GM11168 (cell line): ENCODE results near the gene GAPT.

Experiments used
- in situ Hi-C: fragments of 300-500 bp; cut with MboI; formaldehyde crosslinking; loops from one replicate; pipeline ENCODE4 v1.12.0; 2022; ENCODE audit warnings: low sequenced_read_pairs; ENCODE audit not compliant: unreplicated experiment

The GAPT gene

DNA sequence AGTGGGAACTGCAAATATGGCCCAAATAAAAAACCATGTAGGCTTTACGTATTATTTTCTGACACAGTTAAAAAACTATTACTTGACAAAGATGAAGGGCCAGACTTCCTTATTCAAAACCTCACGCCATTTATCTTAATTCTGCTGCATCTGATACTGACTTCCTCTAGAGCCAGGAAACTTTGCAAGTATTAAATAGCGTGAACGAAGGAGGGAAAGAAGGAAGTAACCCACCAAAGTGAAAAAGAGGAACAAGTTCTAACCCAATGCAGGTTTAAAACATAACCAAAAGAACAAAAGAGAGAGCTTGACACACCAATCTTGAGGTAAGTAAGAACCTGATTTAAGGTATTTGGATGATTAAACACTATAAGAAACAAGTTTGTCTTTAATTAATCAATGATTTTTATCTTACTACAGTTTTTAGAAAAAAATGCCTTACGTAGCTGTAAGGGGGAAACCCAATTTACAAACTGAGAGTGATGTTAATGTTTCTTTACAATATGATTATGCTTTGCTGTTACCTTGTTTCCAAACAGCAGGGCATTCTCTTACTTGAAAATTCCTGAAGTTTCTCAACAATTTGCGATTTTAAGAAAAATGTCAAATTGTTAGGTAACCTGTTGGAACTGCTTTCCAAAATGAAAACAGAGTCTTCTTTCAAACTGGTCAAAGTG lies at the start of gene GAPT:
GAPT (plus strand) TSS at position 220 of the 677 bp plus-strand sequence. CDS start 3,102 bp downstream, outside the sequence.
- in situ Hi-C loops = loop anchor here (25.0 kb wide), 1 partner anchor 346 kb away; no protein-coding TSS in a partner anchor

DNA sequence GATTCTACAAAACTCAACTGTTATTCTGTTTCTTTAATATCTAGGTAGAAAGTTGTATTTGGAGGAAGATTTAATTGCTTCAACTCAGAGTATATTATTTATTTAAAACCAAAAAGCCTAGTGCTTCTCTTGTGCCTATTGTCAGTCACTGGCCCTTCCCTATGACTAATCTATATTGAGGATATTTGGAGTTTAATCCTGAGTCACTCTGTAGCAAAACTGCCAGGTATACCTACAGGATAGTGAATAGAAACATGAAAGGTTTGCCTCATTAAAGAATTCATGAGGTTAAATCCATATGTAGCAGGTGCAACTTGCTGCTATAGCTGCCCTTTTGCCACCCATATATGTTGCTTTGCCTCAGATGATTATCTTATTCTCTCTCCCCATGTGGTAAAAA lies 46.4 kb upstream of the GAPT start:
- in situ Hi-C loops = no loop called here

DNA sequence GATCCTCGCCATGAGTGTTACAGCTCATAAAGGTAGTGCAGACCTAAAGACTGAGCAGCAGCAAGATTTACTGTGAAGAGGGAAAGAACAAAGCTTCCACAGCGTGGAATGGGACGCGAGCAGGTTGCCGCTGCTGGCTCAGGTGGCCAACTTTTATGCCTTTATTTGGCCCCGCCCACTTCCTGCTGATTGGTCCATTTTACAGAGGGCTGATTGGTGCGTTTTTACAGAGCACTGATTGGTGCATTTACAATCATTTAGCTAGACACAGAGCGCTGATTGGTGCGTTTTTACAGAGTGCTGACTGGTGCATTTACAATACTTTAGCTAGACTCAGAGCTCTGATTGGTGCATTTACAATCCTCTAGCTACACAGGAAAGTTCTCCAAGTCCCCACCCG lies 45.2 kb upstream of the GAPT start:
- in situ Hi-C loops = no loop called here

DNA sequence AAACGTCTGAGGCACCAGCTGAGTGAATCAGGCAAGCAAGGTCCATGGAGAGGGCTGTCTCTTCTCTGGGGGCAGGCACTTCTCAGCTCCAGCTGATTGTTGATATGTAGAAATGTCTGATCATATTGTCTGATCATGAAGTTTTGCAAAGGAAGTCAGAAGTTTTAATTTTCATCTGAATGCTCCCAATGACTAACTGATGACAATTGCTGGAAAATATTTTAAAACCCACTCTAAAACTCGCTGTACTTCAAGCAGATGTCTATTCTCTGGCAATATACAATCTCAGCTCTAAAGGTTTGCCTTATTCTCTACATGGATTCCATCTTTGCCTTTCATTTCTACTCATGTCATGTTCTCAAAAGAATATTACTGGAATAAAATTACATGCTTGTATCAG lies 44.0 kb upstream of the GAPT start:
- in situ Hi-C loops = no loop called here

DNA sequence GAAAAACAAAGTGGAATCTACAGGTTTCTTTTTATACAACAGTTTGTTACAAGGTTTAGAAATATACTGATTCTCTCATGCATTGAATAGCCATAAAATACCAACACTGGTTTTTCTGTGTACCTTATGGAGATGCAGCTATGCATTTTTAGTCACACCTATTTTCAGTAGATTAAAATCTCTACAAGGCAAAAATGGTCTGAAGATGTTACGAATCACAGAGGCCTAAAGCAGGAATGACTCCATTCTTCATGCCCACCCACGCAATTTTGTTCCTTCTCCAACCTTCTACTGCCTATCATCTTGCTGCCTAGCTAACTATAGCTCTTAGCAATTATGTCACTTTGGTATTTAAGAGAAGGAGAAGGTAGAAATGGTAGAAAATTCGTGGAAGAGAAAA lies 41.2 kb upstream of the GAPT start:
- in situ Hi-C loops = loop anchor here (10.0 to 25.0 kb wide), 2 partner anchors 688 to 945 kb away; no protein-coding TSS in a partner anchor

DNA sequence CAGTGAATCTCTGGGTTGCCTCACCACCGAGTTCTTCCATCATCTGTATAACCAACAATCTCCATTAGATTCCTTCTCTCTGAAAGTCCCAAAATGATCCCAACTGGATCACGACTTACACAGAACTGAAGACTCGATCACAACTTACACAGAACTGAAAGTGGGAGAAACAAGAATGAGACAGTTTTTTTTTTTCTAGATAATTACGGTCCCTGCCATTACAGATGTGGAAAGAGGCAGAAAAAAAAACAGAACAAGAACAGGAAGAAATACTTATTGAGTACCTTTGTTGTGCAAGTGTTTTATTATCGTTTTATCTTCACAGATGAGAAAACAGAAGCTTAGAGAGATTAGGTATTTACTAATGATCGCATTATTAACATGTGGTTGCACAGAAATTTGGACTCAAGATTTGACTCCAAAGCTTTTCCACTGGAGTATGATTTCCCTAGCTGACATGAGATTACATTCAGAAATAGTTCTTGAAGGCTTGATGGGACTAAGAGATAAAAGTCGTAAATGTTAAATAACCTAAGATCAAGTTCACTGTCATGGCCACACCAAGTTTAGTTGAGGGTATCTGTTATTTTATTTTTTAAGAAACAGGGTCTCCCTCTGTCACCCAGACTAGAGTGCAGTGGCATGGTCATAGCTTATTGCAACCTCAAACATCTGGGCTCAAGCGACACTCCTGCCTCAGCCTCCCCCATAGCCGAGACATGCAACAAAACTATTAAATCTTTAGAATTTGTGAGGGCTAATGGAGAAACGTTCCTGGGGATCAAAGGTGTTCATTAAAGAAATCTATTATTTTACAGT lies 40.2 kb upstream of the GAPT start:
- in situ Hi-C loops = loop anchor here (10.0 to 25.0 kb wide), 2 partner anchors 689 to 946 kb away; no protein-coding TSS in a partner anchor

DNA sequence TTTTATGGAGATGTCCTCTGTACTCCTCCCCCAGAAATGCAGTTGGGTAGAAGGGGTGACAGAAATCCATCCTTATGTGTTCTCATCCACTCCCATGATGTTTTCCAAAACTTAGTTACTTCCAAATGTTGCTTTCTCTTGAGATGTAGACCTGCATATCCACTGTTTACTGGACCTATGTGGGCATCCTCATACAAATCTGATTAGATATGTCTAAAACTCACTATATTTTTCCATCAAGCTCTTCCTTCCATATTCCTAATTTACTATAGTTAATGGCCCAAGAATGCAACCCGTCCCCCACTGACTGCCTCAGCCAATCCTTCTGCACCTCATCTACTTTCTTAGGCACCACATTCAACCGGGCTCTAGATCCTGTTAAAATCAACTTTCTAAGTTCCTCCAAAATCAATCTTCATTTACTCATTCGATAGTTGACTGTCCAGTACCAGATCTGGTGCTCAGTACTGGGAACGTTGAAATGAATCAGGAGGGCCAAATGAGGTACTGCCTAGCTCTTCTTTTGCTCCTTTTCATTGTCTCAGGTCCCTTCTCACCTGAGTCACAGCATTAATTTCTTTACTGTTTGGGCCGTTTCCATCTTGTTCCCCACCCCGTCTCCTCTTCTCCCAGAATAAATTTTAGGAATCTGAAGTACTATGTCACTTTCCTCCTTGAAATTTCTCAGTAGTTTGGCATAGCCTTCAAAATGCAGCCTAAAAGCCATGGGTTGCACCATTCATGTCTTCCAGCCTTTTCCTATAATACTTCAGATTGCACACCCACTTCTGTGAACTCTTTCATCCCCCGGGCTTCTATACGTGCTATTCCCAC lies 39.3 kb upstream of the GAPT start:
- in situ Hi-C loops = loop anchor here (10.0 to 25.0 kb wide), 2 partner anchors 690 to 947 kb away; no protein-coding TSS in a partner anchor

DNA sequence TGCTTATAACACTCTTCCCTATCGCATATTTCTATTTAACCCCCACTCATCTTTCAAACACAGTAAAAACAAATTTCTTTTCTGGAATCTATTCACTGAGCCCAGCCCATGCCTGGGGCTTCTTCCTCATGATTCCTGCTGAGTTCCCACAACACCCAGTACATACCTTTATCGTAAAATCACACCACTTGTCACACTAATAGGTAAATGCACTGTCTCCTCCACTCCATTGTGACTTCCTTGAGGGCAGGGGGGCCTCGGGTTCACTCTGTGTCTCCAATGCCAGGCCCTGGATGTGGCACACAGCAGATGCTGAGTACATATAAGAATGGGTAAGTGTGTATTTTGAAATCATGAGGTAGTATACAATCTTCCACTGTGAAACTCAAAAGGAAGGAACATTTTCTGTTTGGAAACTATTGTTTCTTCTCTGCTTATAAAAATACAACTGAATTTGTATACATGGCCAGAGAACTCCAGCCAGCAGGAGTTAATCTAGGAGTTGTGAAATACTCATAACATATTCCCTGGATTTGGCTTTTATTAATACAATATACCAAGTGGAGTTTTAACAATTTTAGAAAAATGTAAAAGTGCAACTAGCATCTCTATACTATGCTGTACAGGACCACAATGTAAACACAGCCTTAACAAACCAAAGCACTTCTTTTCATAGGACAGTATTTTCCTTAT lies 38.5 kb upstream of the GAPT start:
- in situ Hi-C loops = loop anchor here (10.0 to 25.0 kb wide), 2 partner anchors 690 to 948 kb away; no protein-coding TSS in a partner anchor

DNA sequence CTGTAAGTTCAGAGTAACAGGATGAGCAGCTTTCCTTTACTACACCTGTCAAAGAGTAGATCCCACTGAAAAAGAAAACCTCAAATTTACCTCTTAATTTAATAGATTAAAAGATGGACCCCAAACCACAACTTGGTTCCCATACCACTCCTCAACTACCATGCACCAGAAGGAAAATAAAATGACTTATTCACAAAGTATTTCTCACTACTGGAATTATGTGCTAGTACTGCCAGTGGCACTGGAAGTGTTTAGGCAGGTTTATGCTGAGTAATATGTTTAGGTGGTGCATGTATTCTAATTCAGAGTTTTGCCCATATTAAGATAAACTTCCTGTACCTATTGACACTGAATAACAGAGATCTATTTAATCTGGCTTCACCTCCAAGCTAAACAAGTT lies 37.9 kb upstream of the GAPT start:
- in situ Hi-C loops = loop anchor here (10.0 to 25.0 kb wide), 2 partner anchors 691 to 949 kb away; no protein-coding TSS in a partner anchor

DNA sequence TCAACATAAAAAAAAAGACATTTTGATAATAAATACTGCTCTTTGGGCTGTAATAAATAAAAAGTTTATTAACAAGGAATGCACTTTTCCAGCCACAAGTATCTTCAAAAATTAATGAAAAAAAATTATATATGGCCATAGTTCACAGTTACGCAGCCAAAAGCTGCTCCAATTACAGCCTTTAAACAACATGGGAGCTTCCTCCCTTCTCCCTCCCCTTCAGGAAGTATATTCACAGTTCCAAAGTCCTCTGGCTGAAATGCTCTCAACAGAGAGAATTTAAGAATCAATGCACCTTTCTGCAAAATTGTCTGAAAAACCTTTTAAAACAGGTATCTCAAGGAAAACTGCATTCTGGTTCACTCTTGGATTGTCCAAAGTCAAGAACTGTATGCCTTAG lies 37.2 kb upstream of the GAPT start:
- in situ Hi-C loops = loop anchor here (10.0 to 25.0 kb wide), 2 partner anchors 692 to 949 kb away; no protein-coding TSS in a partner anchor

DNA sequence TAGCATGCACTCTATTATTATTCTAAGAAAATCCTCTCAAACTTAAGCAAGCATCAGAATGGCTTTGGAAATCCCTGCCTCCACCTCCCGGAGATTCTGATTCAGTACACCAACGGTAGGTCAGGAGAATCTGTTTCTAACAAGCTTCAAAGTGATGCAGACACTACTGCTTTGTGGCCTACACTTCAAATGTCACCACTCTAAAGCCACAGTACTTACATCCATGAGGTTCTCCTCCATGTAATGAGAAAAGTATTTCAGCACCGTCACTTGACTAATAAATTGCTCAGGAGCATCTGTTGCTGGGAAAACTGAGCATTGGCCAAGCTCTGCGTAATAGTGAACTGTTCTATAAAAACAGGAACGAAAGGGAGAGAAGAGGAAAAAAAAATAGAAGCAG lies 36.2 kb upstream of the GAPT start:
- in situ Hi-C loops = loop anchor here (5.0 to 25.0 kb wide), 3 partner anchors 693 to 1153 kb away; no protein-coding TSS in a partner anchor

DNA sequence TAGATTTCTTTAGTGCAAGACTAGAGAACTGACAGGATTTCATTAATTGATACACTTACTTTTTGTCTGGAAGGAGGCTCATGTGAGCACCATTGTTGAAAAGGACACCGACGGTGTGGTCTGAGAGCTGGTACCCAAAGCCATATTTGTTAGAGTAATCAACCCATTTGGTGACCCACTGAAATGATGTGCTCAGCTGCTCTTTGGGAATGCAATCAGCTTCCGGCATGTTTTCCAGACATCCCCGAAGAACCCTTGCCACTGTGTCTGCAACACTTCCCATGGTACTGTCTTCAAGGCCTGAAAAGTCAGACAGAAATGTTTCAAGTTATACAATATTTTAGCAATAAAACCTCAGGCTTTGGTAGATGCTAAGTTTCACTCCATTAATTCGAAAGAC lies 35.8 kb upstream of the GAPT start:
- in situ Hi-C loops = loop anchor here (5.0 to 25.0 kb wide), 3 partner anchors 693 to 1153 kb away; no protein-coding TSS in a partner anchor

DNA sequence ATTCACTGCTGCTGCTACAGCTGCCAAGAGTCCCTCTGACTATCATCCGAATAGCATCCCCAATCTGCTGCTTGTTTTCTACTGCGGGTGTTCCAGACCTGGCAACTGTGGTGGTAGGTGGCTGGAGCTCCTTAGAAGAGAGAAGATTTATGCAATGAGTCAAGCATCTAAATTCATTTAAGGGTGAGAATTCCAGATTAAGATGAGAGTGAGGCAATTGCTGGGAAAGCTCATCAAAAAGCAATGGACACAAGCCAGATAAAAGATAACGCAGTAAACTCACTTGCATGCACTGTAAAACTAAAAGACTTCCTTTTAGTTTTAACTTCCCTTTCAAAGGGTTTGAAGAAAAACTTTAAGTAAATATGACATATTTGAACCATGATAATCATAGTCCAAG lies 35.2 kb upstream of the GAPT start:
- in situ Hi-C loops = loop anchor here (5.0 to 25.0 kb wide), 3 partner anchors 694 to 1154 kb away; no protein-coding TSS in a partner anchor

DNA sequence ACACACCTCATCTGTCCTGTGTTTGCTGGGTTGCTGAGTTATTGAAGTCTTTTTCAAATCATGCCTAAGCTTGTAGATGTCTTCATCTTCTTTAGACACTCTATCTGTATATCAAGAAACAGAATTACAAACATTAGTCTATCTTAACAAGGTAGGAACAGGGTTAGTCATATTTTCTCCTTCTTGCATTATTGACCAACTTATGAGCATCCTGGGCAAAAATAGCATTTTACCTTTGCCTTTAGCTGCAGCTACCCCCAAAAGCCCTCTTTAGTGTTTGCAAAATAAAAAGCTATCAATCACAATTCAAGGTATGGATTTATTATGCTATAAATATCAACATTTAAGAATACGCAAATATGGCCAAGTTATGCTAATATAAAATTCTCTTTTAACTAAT lies 34.7 kb upstream of the GAPT start:
- in situ Hi-C loops = loop anchor here (5.0 to 25.0 kb wide), 3 partner anchors 694 to 1154 kb away; no protein-coding TSS in a partner anchor

DNA sequence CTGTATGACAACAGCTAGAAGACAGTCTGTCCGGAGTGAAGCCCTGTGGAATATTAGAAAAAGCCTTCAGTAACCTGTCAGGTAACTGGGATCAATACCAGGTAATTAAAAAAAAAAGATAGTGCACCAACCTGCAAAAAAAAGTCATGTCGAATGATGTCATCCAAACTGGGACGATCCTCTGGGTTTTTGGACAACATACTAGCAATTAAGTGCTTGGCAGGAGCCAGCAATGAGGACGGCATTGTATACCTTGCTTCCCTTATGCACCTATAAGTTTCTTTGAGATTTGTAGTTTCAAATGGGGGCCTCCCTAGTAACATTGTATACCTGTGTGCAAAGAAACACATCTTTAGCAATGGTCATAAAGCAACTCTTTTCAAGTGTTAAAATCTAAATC lies 34.2 kb upstream of the GAPT start:
- in situ Hi-C loops = loop anchor here (5.0 to 25.0 kb wide), 3 partner anchors 695 to 1155 kb away; no protein-coding TSS in a partner anchor

DNA sequence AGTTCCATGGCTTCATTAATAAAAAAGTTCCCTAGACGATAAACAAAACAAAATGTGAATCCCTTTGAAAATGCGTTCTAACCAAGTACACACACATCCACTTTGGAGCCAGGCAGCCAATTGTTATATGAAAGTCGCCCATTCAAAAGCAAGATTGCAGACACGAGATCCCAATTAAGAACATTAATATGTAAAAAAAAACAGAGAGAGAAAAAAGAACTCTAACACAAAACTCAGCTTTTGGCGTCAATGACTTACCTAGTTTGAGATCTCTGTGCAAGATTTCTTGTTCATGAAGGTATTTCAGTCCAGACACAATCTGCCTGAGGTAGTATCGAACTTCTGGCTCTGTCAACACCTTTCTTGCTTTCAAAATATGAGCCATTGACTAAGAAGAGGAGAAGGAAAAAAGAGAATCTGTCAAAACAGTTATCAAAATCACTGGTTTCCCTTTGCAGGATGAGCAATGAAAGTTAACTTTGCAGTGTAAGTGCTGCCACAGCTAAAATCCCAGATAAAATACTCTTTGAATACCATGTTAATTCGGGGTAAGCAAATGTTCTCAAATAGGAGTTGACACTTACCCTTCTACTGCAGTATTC lies 33.0 kb upstream of the GAPT start:
- in situ Hi-C loops = loop anchor here (5.0 to 25.0 kb wide), 3 partner anchors 696 to 1156 kb away; no protein-coding TSS in a partner anchor

DNA sequence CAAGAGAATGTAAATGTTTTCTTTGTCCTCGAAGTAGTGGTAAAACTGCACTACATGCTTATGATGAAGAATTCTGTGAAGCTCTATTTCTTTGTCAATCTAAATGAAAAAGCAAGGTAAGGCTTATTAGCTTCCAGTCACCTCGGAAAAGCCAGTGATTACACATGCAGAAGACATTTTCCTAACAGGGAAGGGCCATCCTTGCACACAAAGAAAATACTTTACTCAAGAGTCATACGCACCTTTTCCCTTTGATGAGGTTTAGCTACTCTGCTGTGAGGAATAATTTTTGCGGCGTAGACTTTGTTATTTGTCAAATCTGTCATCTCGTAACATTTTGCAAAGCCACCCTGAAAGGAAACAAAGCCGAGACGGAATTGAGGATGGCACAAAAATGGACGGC lies 32.5 kb upstream of the GAPT start:
- in situ Hi-C loops = loop anchor here (5.0 to 25.0 kb wide), 3 partner anchors 696 to 1156 kb away; no protein-coding TSS in a partner anchor

DNA sequence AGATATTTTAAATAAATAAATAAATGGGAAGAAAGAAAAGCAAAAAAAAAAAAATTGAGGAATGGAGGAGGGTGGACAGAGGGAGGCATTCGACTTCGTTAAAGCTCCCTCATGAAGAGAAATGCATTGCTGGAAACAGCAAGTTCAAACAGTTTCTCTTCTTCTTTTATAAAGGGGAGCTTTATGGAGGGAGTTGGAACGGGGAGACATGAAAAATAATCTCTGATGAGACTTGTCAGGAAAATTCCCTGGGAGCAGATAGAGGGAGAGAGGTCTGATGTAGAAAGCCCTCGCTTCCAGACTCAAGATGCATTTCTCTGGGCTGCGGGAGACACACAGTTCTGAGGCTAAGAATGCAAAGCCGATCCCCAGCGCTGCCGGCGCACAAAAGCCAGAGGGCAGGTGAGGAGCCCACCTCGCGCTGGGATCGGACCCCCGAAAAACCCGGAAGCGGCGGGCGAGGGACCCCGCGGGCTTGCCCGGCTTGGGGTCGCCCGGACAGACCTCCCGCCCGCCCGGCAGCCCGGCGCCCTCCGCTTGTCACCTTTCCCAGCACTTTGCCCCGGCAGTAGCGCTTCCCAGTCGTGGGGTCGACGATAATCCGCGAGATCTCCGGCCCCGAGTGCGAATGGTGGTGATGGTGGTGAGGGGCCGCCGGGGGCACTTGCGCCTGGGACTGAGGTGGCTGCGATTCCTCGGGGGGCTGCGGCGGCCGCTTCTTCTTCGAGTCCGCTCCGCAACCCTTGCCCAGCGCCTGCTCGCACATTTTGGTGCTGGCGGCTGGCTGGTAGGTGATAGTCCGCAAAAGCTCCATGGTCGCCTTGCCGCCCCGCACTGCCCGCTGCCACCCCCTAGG lies 31.9 kb upstream of the GAPT start:
- in situ Hi-C loops = loop anchor here (5.0 to 25.0 kb wide), 3 partner anchors 697 to 1157 kb away; no protein-coding TSS in a partner anchor
